ENCODE results near the gene CLCN6.
"Not testable (repeated sequence)": the region's sequence is repeated elsewhere in the genome, so short reads cannot be mapped to it uniquely, and the experiment has no call there.

CLCN6 gene

GRCh38 chr1:11795238-11795890 is 10.6 kb upstream of the CLCN6 start:
- DNase-seq, result no peak

DNA sequence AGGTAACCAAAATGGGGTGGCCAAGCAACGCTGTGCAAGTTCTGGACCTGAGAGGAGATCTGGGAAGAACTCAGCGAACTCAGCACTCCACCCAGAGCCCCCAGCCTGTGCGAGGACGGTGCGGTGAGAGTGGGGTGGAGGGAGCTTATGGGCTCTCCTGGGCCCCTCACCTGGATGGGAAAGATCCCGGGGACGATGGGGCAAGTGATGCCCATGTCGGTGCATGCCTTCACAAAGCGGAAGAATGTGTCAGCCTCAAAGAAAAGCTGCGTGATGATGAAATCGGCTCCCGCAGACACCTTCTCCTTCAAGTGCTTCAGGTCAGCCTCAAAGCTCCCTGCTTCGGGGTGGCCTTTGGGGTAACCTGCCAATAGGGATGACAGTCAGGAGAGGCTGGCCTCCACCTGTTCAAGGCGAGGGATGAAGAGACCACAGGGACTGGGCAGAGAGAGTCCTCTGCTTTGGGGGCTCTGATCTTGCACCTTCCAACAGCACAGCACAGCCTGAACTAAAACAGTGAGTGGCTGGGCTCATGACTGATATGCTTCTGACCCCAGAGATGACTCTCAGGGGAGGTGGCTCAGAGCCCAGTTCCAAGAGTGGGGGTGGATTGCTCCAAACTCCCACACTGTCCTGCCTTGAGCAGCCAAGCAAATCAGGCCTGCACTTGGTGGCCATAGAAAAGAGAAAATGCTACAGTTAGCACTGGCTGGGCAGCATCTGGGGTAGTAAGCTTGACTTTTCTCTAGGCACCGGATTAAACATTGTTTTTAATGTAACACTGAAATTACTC is 9.8 kb upstream of the CLCN6 start:
- DNase-seq, result no peak

DNA sequence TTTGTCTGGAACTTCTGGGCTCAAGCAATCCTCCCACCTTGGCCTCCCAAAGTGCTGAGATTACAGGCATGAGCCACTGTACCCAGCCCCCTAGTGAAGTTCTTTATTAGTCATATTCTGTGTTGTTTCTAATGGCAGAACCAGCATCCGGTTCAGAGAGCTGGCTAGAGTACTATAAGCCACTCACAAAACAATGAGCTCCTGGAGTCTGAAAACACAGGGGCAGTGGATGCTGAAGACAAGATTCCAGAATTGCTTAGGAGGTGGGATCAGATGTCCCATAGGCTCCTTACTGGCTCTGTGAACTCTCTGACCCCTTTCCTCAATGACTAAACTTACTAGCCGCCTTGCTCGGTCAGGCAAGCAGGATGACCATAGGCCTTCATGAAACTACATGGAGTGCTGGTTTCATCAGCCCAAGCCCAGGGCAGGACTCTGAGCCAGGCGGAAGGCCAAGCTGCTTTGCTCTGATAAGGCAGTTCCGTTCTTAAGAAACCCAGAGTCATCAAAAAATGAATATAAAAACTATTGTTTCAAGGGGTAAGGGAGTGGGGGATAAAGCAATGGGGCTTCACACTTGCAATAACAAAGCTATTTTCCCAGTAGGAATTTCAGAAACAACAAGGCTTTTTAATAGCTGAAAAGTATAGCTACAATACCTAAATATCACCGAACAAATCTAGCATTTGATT is 8.3 kb upstream of the CLCN6 start:
- DNase-seq, result no peak

DNA sequence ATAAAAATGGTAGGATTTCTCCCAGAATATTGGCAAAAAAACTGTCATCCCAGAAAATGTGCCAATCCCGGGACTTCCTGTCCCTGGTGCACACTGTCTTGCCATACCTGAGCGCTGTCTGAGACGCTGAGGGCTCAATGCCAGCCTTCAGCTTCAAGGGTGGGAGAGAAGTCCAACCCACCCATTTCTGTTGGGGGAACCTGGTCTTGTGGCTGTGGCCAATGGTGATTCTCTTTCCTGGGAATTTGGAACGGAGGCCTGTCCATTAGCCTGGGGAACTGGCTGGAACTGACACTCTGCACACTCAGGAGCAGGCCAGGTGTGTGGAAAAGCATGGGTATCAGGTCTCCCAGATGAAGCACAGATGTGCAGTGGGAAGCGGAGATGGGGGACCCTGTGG is 6.9 kb upstream of the CLCN6 start:
- no peak for DNase-seq

DNA sequence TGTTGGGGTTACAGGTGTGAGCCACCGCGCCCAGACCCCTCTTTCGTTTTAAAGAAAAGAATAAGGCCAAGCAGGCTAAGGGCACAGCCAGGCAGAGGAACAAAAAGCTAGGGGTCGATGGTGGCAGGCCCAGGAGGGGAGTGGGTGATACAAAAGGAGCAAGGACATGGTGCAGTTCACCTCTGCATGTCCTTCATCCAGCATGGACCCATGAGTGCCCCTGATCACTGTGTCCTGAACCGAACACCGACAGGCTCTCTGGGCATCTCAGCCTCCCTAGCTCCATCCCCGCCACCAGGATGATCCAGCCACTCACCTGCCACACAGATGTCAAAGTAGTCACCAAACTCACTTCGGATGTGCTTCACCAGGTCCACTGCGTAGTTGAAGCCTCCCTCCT is 6.1 kb upstream of the CLCN6 start:
- DNase-seq, result no peak

GRCh38 chr1:11800391-11800755 is 5.6 kb upstream of the CLCN6 start:
- no peak for DNase-seq

DNA sequence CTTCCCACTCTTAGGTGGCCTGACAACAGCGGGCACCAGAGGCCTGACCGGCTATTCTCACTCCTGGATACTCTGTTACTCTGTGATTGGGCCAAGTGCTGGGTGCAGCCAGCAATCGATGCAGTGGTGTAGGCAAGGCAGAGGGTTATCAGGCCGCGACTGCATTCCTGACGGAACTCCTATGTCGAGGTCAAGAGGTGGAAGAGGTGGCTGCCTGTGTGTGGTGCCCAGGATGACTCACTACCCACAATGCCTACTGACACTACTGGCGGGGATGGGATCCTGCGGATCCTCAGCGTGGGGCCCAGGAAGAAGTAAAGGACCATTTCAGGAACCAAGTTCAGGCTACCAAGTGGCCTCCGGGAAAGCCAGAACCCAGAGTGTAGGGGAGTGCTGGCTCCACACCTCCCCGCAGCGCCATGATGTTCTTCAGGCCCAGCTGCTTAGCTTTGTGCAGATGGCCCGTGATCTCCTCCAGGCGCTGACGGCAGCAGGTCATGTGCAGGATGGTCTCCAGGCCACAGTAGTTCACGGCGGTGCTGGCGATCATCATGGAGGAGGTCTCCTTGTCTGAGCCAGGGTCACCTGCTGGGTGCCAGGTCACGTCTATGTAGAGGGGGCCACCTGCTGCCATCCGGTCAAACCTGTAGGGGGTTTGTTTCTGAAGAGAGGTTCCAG is 5.1 kb upstream of the CLCN6 start:
- DNase-seq, result no peak

DNA sequence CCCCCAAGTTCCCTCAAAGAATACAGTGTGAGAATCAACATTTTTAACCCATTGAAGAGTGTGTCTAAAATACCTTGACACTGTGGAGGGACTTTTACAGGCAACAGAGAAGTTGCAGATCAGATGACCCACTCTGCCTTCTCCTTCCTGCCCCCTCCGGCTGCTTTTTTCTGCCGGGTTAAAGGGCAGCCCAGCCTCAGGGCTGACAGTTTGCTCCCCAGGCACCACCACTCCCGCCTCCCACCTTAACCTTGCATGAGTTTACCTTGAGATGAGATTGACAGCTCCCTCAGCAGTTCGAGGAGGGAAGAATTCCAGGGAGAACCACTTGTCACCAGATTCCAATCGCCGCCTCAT is 3.4 kb upstream of the CLCN6 start:
- peak; percentile 24 for DNase-seq

GRCh38 chr1:11802973-11803885 is 2.8 kb upstream of the CLCN6 start:
- DNase-seq, result peak; percentile 78

- DNase-seq, result not testable (repeated sequence)
Observed at GRCh38 chr1:11803924-11804665, 1.9 kb upstream of the CLCN6 start.

GRCh38 chr1:11804666-11805421 is 1.1 kb upstream of the CLCN6 start:
- peak; percentile 20 for DNase-seq

GRCh38 chr1:11806307-11806936 is 431 bp downstream of the CLCN6 start:
- DNase-seq, result peak; percentile 25

- DNase-seq, result no peak
Observed at GRCh38 chr1:11807133-11807532, 1.1 kb downstream of the CLCN6 start.

GRCh38 chr1:11813021-11813420 is 7.0 kb downstream of the CLCN6 start:
- no peak for DNase-seq

DNA sequence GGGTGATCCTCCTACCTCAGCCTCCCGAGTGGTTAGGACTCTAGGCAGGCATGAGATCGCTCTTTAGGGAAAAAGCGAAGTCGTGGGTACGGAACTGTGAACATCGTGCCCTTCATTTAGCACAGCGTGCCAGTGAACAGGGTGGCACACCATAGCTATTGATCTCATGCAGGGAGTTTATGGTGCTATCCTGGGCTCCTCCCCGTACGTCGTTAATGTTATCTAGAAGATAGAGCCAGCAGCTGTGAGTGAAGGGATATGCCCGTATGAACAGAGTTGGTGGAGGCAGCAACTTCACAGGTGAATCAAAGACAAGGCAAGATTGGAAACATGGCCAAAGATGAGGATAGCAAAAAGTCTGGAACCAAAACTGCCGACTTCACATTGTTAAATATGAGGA is 11.2 kb downstream of the CLCN6 start:
- DNase-seq, result no peak

GRCh38 chr1:11822091-11822490 is 16.1 kb downstream of the CLCN6 start:
- no peak for DNase-seq

GRCh38 chr1:11823366-11824137 is 17.6 kb downstream of the CLCN6 start:
- no peak for DNase-seq

GRCh38 chr1:11825131-11825530 is 19.1 kb downstream of the CLCN6 start:
- DNase-seq, result no peak

GRCh38 chr1:11826946-11827345 is 21.0 kb downstream of the CLCN6 start:
- DNase-seq, result no peak

DNA sequence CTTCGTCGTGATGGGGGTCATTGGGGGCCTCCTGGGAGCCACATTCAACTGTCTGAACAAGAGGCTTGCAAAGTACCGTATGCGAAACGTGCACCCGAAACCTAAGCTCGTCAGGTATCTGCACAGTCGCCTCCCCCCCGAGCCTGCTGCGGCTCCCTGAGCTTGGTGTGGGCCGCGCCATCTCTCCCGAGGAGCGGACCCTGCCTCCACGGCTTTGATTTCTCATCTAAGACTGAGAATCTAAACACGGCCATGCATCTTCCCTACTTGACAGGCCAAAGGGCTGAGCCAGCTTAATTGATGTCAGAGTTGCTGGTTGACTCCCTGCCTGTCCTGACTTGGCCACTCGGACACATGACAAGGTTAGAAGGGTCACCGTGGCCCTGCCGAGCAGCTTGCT is 22.5 kb downstream of the CLCN6 start:
- no peak for DNase-seq
